Ovary (tissue), 3 donors: Measurements from ENCODE around the gene VHLL.

ENCODE experiments used
- CTCF ChIP-seq, 3 donors: fragments of 450-650 bp in 2 of 3; fragments of 200-600 bp in 1 of 3; IDR thresholded peaks; one replicate each; pipeline versions ENCODE4 v1.5.1 to v1.8.0; 2016 to 2022; ENCODE audit warnings: antibody characterized with exemption in 3 of 3, mild to moderate bottlenecking in 1 of 3
- EP300 ChIP-seq: sonication (generic); formaldehyde crosslinking; IDR thresholded peaks from one replicate; pipeline ENCODE4 v1.6.1; 2017; ENCODE audit warnings: antibody characterized with exemption
- donor health status: DM: no; HTN: no; CAD: no.

GRCh38 chr1:156257711-156258110 is 41.4 kb downstream of the VHLL start:
- TF ChIP-seq EP300 = no peak
- no peak for TF ChIP-seq CTCF (IDR thresholded peaks at IDR 0.05)
